ENCODE measurements around the gene GAN.

Gene GAN, protein sequence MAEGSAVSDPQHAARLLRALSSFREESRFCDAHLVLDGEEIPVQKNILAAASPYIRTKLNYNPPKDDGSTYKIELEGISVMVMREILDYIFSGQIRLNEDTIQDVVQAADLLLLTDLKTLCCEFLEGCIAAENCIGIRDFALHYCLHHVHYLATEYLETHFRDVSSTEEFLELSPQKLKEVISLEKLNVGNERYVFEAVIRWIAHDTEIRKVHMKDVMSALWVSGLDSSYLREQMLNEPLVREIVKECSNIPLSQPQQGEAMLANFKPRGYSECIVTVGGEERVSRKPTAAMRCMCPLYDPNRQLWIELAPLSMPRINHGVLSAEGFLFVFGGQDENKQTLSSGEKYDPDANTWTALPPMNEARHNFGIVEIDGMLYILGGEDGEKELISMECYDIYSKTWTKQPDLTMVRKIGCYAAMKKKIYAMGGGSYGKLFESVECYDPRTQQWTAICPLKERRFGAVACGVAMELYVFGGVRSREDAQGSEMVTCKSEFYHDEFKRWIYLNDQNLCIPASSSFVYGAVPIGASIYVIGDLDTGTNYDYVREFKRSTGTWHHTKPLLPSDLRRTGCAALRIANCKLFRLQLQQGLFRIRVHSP

DNA sequence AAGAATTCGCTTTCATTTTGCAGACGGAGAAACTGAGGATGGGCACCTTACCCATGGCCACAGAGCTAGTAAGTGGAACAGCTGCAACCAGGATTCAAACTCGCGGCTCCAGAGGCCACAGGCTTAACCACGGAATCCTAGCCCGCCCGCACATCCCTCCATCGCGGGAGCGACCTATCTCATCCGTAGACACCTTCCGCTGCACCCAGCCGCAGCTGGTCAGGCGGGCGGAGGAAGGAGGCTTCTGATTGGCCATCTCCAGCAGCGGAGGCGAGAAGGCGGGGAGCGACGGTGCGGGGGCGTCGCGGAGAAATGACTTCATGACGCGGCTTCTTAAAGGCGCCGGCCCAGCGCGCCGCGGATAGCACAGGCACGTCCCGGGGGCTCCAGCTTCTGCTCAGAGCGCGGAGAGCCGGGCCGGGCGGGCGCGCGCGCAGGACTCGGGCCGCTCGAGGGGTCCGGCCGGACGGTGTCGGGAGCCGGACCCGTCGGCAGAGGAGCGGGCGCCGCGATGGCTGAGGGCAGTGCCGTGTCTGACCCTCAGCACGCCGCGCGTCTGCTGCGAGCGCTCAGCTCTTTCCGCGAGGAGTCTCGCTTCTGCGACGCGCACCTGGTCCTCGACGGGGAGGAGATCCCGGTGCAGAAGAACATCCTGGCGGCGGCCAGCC is at the start of gene GAN:
Gene GAN (plus strand): TSS at position 360 of the 668 bp plus-strand sequence. CDS start 152 bp downstream, at position 512.
- peak; percentile 97 for DNase-seq (ENCODE audit: low spot score)

DNA sequence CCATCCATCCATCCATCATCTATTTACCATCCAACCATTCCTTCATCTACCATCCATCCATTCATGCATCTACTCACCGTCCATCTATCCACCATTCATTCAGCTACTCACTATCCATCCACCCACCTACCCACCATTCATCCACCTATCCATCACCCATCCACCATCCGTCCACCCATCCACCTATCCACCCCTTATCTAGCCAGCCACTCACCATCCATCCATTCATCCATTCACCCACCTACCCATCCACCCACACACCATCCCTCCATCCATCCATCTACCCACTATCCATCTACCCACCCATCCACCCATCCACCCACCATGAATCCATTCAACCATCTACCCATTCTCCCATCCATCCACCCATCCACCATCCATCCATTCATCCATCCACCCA is 49.7 kb upstream of the GAN start:
- no peak for DNase-seq (ENCODE audit: low spot score)

DNA sequence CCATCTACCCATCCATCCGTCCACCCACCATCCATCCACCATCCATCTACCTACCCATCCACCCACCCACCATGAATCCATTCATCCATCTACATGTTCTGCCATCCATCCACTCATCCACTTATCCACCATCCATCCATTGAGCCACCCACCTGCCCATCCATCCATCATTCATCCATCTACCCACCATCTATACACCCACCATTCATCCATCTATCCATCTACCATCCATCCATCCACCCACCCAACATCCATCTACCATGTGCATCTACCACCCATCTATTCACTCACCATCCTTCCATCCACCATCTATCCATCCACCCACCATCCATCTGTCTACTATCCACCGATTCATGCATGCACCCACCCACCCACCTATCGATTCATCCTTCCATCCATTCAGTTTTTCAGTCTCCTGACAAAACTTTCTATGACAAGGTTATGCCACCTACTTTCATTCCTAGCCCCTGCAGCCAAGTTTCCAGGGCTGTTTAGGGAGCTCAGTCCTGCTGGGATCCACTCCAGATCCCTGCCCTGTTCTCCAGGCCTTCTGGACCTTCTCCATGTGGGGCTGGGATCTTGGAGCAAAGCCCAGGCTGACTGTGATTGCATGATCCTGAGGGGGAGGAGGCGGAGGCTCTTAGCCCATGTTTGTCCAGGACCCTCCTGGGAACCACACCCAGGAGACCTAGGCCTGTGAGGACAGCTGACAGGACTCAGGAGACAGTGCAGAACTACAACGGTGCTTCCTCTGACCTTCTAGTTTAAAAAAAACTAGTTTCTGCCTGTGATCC is 48.9 kb upstream of the GAN start:
- no peak for DNase-seq (ENCODE audit: low spot score)

DNA sequence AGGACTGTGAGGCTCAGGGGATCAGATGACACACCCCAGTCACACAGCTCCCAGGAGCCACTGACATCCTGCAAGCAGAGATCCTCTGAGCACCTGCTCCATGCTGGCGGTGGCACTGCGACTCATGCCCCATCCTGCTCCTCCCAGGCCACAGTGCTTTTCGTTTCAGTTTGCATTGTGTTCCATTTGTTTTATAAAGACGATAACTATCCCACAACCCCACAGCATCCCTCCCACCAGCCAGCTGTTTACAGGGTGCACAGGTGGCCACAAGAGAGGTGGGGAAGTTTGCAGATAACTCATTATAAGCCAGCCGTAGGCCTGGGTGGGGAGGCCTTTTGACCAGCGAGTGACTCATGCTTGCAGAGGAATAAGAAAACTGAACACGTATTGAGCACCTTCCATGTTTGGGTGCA is 48.1 kb upstream of the GAN start:
- DNase-seq (ENCODE audit: low spot score) = peak; percentile 58

DNA sequence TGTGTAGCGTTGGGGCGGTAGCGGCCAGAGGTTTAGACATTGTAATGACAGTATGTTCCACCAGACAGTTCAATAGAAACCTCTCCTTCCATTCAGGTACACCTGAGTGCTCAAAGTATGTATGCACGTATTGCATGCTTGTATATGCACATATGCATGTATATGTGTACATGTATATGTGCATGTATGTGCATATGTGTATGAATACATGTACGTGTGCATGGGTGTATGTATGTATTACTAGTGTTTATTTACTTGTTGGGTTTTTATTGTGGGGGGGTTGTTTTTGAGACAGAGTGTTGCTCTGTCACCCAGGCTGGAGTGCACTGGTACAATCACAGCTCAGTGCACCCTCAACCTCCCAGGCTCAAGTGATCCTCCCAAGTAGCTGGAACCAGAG is 46.3 kb upstream of the GAN start:
- DNase-seq (ENCODE audit: low spot score) = no peak

DNA sequence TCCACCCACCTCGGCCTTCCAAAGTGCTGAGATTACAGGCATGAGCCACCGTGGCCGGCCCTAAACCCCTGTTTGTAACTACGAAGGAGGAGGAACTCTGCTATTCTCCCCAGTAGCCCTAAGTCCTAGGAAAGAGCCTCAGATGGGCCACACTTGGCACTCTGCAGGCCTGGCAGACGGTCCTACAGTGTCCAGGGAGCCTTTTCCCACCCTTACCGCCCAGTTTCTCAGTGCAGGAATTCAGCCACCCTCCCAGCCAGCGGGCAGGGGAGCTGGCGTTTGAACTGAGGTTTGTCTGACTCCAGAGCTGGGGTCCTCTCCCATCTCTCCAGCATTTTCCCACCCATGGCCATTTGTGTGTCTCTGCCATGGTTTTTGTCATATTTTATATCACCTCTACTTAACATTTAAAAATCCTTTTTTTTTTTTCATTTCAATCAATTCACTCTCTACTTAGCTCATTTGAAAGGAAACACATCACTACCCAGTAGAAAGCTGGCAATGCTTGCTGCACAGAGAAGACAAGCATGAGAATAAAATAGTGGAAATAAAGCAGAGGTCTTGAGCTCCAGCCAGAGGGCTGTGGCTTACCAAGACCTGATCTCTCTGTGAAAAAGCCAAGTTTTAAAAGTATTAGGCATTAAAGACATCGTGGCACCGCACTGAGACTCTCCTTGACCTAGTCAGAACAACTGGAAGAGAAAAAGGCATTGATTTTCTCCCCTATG is 41.4 kb upstream of the GAN start:
- DNase-seq (ENCODE audit: low spot score) = no peak

DNA sequence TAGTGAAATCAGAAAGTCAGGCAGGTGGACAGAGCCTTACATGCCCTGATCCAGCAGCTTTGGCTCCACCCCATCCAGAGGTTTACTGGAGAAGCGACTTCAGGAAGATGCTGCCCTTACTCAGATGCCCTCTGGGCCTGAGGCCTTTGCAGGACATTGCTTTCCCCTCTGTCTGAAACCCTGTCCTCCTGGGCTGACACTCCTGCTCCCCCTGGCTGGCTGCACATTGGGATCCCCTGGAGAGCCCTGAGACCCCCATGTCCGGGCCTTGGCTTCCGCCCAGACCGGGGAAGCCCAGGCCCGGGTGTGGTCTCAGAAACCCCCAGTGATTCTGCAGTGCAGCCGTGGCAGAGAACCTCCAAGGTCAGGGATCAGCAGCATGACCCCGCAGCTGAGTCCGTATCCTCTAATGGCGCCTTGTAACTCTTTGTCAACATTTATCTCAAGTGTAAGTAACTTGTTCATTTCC is 39.7 kb upstream of the GAN start:
- DNase-seq (ENCODE audit: low spot score) = no peak

DNA sequence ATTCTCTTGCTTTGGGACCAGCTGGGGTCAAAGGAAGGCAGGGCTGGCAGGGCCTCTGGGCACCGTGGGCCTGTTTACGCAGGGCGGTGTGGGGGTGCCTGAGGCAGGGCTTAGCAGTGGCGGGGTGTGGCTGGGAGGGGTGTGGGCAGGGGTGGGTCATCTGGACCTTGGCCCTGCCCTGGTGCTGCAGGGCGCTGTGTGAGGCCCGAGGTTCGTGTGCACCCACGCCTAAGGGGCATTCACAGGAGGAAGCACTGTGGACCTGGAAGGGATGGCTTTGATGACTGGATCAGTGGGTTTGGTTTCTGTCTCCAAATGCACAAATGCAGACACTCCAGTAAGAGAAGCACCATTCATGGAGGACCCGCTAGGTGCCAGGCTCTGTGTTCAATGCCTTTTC is 39.0 kb upstream of the GAN start:
- DNase-seq (ENCODE audit: low spot score) = no peak

DNA sequence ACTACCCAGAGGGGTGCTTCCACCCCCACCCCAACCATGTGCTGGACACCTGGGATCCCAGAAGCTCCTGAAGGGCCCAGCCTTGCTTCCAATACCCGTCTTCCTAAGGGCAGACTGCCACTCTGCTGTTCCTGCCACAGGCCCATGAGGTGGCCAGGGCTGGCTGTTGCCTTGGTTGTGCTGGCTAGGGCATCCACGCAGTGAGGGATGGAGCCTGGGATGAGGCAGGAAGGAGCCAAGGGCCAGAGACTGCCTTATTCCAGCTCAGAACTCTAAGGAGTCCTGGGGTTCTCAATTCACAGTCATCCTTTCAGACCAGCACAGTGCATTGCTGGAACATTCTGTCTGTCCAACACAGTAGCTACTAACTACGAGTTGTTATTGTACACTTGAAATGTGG is 38.4 kb upstream of the GAN start:
- no peak for DNase-seq (ENCODE audit: low spot score)

DNA sequence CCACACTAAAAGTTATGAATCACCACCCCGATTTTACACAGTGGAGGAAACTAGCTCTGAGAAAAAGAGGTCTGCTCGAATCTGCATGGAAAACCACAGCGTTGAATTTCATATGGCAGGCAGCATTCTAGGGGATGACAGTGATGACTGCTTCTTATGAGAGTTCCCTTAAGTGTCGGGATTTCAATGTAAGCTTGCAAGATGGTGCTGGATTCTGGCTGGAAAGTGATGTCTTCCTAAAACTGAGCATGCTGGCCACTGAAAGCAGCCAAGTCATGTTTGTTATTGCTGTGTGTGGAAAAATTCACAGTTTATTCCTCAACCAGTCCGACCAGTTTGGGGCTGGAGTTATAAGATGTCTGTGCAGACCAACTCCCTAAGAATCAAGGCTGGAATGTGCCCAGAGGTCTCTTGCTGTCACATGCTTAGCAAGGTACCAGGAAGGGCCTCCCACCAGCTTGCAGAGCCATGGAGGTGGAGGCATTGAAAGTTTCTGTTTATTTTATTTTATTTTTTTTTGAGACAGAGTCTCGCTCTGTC is 37.2 kb upstream of the GAN start:
- DNase-seq (ENCODE audit: low spot score) = peak; percentile 3

DNA sequence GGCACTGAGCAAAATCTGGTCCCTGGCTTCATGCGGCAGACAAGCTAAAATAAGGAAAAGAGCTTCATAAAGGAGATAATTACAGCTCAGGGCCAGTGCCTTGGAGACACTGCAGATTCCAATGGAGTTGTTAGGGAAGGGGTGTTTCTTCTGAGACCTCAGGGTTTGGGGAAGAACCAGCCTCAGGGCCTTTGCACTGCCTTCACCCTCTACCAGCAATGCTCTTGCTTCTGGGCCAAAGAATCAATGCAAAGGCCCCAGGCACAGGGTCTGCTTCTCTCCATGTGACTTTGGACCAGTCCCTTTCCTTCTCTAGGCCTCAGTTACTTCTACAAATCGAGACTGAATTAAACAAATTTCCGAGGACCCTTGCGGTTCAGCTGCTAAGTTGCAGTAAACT is 36.2 kb upstream of the GAN start:
- DNase-seq (ENCODE audit: low spot score) = no peak

DNA sequence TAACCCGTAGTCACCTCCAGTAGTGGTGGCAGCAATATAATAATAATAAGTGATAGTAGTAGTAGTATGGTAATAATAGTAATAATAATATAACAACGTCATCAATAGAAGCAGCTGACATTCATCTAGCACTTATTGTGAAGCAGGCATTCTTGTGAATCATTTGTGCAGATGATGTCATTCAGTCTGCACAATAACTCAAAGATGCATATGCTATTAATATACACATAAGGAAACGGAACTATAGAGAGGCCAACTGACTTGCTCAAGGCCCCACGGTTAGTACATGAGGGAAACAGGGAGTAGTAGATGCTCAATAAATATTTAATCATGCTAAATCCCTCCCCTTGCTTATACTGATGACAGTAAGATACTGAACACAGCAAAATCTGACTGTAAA is 35.4 kb upstream of the GAN start:
- DNase-seq (ENCODE audit: low spot score) = no peak

DNA sequence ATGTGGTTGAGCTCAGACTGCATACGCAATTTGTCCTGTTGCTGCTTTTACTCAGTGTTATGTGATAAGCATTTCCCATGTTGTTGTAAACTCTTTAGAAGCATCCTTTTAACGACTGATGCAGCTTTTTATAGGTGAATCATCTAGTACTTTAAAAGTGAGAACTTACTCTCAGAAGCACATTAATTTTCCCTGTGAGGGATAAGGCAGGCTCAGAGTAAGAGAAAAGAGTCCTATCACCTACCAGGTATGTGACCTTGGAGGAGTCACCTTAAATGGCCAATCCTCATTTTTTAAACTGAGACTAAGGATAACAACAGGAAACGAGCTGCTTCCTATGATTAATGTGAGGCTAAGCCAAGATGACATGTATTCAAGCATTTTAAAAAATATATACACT is 34.4 kb upstream of the GAN start:
- DNase-seq (ENCODE audit: low spot score) = peak; percentile 17

DNA sequence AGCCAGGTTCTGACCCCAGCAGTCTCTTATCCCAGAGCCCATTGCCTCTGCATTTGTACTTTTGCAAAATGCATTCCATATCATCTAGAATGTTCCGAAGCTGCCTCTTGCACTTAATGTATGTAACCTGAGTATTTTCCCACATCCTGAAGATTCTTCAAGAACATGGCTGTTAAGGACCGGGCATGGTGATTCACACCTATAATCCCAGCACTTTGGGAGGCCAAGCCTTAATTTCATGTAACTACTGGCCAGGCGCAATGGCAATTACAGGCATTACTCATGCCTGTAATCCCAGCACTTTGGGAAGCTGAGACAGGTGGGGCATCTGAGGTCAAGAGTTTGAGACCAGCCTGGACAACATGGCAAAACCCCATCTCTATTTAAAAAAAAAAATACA is 31.7 kb upstream of the GAN start:
- no peak for DNase-seq (ENCODE audit: low spot score)

DNA sequence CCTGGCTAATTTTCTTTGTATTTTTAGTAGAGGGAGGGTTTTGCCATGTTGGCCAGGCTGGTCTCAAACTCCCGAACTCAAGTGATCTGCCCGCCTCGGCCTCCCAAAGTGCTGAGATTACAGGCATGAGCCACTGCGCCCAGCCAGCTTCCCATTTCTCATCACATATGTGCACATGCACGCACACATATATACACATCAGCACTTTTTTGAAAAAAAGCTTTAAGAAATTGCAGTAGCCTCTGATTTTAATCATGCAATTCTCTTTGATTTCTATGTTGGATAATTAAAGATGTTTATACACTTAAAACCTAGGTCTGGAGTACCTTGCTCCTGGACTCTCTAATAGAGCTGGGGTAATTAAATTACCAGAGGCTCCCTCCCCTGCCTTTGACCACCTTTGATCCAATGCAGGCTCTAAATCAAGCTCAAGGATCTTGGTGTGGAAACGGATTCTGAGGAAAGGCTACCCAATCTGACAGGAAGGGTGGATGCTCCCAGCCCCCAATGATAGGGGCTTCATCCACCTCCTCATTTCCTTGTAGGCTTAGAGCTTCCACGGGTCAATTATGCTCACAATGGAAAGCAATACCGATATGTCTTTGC is 29.7 kb upstream of the GAN start:
- DNase-seq (ENCODE audit: low spot score) = no peak

DNA sequence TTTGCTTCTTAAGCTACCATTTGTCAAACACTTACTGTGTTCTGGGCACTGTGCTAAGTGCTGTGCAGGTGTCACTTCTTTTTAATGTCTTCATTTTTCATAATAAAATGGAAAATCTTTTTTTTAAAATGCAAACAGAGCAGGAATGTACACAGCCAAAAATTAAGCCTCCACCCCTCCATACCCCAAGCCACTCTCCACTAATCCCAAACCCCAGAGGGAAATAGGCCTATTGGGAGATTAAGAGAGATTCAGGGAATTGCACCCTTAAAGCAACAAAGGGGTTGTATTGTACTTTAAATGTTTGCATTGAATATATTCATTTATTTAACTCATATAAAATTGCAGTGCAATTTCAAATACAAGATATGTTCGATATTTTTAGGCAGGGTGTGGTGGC is 28.6 kb upstream of the GAN start:
- no peak for DNase-seq (ENCODE audit: low spot score)

DNA sequence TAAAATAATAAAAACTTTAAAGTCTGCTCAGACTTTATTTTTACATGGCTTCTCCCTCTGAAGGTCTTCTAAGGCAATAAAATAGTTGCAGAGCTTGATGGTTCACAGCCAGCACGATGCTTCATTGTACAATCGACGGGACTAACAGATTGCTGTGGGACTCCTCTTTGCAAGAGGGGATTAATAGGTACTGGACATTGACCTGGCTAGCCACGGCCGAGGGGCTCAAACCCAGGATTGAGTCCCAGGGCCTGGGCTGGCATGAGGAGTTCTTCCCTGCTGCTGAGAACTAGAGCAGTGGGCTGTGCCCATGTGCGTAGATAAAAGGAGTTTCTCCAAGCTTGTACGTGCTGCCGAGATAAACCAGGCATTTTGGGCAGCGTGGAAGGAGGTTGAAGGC is 23.6 kb upstream of the GAN start:
- DNase-seq (ENCODE audit: low spot score) = no peak

DNA sequence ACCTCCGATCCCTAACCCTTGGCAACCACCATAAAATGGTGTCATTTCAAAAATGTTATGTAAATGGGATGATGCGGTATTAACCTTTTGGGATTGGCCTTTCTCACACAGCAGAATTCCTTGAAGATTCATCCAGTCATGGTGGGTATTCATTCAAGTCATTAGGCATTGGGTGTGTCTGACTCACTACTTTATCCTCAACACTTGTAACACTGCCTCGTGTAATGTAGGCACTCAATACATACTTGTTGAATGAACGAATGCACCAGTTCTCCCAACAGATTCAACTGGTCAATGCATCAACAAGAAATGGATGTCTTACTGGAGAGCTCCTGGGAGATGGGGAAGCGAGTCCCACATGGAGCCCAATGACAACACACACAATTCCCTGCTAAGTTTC is 21.8 kb upstream of the GAN start:
- DNase-seq (ENCODE audit: low spot score) = no peak

DNA sequence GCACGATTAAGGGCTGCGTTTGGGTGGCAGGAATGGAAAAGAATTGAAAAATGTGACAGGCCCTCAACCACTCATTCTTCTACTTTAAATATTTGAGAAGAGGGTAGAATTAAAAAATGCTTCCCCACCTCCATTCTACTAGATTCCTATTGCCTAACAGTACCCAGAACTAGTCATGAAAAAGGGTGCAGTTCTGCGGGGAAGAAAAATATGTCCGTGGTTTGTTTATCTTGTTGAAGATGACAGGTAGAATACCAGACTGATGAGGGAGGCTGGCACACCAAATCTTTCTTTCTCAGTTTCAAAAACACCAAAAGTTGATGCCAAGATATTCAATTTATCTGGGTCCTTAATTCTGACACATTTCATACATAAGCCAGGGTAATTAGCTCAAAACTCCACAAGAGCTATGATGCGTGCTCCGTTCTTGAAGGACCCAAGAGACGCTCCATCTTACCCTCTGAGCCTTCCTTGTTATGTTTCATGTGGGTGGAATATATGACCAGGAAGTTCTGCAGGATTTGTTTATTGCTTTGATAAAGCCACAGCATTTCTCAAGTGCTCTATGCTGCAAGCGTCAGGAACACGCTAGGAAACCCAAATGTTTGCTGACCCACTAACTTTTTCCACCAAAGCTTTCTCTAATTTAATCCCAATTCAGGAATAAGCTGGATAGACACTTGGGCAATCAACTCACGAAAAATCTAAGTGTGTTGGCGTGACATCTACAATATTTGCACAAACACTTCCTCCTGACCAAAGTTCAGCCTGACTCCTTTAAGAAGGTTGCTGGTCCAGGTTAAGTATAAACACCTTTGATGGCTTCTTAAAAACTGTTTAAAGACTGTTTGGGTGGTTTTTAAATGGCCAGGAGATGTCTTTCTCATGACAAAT is 20.6 kb upstream of the GAN start:
- DNase-seq (ENCODE audit: low spot score) = no peak

DNA sequence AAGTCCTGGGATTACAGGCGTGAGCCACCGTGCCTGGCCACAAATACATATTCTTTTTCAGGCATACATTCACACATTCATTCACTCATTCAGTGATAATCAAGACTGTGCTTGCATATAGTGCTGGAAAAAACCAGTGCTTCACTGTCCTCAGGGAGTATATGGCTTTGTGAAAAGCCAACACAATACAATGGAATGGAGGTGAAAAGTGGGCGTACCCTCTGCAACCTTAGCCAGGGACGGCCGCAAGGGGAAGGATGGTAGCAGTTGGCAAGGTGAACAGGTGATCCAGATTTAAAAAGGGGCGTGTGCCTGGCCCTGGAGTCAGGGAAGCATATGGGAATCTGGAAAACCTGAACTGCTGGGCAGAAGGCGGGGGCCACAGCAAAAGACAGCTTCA is 18.1 kb upstream of the GAN start:
- no peak for DNase-seq (ENCODE audit: low spot score)

All from kidney tubule cell (primary cell).